ENCODE data around the gene TMIE.

DNA sequence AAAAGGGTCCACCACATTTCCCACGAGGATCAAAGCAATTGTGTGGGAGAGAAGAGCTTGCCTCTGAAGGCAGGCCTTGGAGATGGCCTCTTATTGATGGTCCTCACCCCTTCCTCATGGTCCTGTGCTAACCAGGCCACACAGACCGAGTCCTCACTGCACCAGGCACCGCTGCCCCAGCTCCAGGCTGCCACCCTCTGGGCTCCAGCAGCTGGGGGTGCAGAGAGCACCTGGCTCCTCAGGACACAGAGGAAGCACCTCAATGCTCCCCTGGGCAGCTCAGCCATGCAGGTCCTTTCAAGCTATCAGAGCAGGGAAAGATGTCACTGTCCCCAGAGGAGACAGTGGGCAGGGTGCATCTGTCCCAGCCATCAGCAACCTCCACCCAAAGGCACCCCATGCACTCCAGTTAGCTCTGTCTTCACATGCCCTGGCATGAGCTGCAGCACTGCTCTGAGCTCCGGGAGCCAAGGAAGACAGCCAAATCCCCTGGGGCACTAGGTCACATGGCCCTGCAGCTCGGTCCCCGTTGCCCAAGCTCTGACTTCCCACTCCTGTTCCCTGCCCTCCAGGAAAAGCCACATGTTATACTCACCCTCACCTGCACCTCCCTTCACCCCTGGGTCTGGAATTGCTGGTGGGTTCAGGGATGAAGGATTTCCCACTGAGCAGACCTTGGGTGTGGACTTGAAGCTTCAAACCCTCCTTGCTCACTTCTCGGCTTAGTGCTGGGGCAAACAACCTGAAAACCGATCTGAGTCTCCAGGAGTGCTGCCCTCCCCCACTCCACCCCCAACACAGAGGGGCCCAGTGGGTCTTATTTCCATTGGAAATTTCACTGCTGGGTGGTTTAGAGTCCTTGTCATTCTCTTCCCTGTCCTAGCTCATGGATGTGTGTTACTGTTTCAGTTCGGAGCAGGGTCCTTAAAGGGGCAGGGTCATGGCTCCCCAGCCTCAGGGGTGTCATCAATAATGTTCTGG lies 40.4 kb upstream of the TMIE start:
- TF ChIP-seq POLR2A (IDR thresholded peaks at IDR 0.05; ENCODE audit: low read depth), result no peak
- TF ChIP-seq, protein P1, sequence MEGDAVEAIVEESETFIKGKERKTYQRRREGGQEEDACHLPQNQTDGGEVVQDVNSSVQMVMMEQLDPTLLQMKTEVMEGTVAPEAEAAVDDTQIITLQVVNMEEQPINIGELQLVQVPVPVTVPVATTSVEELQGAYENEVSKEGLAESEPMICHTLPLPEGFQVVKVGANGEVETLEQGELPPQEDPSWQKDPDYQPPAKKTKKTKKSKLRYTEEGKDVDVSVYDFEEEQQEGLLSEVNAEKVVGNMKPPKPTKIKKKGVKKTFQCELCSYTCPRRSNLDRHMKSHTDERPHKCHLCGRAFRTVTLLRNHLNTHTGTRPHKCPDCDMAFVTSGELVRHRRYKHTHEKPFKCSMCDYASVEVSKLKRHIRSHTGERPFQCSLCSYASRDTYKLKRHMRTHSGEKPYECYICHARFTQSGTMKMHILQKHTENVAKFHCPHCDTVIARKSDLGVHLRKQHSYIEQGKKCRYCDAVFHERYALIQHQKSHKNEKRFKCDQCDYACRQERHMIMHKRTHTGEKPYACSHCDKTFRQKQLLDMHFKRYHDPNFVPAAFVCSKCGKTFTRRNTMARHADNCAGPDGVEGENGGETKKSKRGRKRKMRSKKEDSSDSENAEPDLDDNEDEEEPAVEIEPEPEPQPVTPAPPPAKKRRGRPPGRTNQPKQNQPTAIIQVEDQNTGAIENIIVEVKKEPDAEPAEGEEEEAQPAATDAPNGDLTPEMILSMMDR (IDR thresholded peaks at IDR 0.05), result no peak
- no peak for TF ChIP-seq POLR2AphosphoS5 (IDR thresholded peaks at IDR 0.05)
- no peak for TF ChIP-seq EP300 (IDR thresholded peaks at IDR 0.05)
